NCI-H1105 treated with DMSO at 0.1 percent for 48 hours (cell line): ENCODE results near the gene IFI27L2.

ENCODE experiments used
- DNase-seq: peaks from one replicate; lab custom pipeline; 2025; lab: John Stamatoyannopoulos, UW

Gene IFI27L2

DNA sequence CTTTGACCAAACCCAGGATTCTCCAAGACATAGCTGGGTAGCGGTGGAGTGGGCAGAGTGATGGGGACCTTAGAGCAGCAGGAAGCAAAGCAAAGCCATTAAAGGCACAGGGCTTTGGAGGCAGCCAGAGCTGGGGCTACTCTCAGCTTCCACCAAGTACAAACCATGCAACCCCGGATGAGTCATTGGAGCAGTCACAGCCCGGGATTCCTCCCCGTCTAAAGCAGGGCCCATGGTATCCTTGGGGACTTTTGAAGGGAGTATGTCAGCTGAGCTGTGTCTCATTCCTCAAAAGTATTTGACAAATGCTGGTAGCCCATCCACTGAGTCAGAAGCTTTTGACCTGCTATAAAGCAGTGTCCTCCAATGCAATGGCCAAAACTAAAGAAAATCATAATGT, 28.6 kb downstream of the IFI27L2 start:
- DNase-seq, result no peak

DNA sequence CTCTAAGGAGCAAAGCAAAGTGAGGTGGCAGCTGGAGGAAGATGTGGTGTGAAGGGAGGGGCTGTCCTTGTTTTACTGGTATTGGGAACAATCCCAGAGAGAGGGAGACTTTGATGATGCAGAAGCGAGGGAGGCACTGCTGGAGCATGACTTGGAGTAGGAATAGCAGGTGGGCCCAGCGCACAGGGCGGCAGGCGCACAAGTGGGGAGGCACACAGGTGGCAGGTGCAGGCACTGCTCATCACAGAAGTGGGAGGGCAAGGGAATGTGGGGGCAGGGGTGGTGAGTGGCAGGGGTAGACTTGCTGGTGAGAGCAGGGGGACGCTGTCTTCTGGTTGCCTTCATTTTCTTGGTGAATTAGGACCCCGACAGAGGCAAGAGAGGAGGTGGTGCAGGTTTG, 30.4 kb downstream of the IFI27L2 start:
- no peak for DNase-seq

DNA sequence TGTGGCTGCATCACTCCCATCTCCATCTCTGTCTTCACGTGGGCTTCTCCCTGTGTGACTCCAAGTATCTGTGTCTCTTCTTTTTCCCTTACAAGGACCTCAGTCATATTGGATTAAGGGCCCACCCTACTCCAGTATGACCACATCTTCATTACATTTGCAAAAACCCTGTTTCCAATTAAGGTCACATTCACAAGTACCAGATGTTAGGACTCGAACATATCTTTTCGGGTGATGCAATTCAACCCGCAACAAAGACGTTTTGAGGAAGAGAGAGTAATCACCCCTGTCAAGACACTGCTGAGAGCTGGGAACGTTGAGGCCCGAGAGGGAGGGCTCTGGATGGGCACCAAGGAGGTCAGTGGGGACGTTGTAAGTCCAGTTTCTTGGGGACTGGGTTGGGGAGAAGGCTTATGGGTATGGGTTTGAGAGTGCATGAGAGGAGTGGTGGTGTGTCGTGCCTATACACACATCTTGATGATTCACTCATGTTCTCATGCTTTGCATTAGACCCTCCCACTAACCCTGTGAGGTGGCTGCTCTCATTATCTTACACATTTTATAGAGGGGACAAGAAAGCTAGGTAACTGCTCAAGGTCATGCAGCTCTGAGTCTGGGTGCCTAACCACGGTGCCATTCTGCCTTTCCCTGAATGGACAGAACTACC, 30.9 kb downstream of the IFI27L2 start:
- DNase-seq, result no peak

DNA sequence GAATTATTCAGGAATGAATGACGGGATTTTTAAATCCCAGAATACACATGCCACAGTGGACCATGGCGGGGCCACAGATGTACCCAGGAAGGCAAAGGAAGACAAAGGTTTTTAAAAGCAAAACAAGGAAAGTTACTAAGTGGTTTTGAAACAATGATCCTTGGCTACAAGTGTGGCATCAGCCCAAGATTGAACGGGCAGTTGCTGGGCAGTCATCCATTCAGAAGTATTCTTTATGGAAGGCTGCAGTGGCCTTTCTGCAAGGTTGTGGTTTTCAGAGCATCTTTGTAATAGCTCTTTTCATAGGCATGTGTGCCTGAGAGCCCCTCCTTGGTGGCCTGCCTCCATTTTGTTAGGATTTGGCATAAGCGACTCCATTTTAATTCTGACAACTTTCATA, 32.3 kb downstream of the IFI27L2 start:
- no peak for DNase-seq

DNA sequence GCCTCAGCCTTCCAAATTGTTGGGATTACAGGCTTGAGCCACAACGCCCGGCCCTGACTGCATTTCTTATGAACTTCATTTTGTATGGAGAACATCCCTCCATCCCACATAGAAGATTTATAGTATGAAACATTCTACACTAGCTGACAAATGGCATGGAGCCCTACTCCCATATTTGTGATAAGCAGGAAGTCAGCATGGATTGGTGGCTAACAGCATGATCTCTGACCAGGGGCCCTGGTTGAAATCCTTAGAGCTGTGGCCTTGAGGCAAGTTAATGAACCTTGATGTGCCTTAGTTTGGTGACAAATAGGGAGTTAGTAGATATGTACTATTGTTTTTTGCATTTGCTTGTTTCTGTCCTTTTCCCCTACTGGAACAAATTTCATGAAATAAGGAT, 36.0 kb downstream of the IFI27L2 start:
- DNase-seq, result no peak

DNA sequence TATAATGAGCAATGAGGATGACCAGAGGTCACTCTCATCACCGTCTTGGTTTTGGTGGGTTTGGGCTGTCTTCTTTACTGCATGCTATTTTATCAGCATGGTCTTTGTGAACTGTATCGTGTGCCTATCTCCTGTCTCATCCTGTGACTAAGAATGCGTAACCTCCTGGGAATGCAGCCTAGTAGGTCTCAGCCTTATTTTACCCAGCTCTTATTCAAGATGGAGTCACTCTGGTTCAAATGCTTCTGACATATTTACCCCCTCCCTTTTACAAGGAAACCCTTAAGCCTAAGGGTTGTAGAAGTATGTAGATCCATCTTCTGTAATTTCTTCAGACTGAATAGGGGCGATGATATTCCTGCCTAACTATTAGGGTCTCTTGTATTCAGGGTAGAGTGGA, 39.9 kb downstream of the IFI27L2 start:
- no peak for DNase-seq

DNA sequence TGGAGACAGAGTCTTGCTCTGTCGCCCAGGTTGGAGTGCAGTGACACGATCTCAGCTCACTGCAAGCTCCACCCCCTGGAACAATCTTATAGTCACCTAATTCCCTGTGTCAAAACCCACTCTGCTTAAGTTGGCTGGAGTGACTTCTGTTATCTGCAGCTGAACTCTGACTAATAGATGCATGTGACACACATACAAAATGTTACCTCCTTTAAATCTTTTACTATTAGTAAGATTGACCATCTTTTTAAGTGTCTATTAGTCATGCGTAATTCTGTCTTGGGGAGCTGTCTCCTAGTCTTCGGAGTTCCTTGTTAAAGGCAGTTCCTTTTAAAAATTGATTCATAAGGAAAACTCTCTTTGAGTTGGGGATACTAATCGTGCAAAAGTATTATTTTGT, 40.9 kb downstream of the IFI27L2 start:
- no peak for DNase-seq

DNA sequence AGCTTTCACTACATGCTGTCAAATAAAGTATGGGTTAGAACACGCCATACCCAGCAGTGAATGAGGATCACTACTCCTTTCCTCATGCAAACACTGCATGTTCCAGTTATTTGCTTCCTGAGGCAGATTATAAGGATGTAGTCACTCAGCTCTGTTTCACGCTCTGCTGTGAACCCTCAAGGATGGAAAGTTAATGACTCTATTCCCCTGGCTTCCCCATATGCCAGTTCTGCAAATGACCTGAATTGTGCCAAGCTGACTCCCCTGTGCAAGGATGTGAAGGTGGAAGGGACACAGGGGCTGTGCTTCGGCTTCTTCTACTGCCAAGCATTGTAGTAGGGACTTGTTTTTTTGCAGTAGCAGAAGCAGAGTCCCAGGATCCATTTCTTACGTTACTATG, 41.5 kb downstream of the IFI27L2 start:
- DNase-seq, result no peak

DNA sequence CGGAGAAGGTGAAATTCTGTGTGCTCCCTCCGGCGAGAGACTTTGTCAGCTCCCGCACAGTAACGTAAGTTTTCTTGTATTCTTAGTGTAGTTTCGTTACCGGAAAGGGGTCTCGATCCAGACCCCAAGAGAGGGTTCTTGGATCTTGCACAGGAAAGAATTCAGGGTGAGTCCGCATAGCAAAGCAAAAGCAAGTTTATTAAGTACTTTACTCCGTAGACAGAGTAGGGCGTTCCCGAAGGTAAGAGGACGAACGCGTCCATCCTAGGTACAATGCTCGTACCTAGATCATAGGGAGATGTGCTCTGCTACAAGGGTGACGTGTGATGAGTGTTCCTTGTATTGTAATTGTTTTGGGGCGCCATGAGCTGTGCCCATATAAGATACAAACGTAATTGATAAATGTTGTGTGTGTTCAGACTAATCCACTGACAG, 48.0 kb downstream of the IFI27L2 start:
- DNase-seq, result no peak

DNA sequence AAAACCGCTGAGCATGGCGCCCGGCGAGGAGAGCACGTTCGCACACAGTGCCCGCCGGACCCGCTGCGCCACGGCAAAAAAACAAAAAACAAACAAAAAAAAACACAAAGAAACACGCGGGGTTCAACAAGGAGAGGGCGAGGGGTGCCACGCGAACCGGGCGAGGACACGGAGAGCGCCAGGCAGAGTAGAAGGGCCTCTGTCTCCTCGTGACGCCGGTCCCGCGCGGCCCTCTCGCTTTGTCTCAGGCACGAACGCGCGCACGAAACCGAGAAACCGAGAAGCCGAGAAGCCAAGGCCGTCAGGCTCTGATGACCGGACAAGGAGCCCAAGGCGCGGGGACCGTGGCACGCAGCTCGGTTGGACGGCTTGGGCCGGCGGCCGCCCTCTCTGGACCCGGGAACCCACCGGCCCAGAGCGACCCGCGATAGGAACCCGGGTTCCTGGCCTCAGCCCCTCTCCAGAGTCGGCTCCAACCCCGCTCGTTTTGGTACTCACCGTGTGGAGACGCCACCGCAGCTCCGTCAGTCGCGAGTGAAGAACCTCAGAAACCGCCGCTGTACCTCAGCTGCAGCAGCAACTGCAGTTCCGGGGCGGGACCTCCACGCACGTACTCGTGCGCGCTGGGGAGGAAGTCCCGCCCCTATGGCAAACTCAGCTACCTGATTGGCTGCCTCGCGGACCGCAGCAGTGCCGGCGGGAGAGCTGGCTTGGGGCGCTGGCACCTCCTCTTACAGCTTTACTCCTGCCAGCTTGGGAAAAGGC, 48.6 kb downstream of the IFI27L2 start, which contains the start of the genes DDX24 and IFI27L1:
Gene DDX24, minus strand, starts transcription at position 582 of the 765 bp plus-strand sequence. CDS start 1,460 bp downstream, outside the sequence.
Gene IFI27L1, plus strand, starts transcription at position 690 of the 765 bp plus-strand sequence. CDS start 15,628 bp downstream, outside the sequence.
- peak; percentile 95 for DNase-seq

DNA sequence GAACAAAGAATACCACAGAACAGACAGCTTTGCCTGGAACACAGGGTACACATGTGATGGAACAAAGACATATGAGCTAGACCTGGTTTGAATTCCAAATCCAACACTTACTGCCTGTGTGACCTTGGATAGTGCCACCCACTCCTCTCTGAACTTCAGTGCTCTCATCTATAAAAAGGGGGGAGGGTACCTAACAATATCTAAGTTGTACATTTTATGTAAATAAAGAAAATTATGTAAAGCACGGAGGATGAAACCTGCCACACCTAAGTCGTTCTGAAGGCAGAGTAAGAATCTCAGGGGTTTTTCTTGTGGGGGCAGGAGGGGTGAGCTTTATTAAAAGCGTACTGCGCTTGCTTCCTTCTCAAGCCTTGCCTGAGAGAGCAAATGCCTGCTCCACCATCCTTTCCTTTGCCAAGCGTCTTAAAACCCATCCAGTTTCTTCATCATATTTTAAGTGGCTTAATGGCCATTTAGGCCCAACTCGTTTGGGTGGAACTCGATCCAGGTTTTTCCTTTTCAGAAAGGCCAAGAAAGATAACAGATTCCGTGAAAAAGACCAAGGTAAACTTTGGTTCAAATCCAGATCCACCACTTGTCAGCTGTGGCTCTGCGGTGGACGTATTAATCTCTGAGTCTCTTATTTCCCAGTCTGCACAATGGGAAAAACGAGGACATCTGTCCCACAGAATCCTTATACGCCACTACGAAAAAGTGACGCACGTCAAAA, 49.3 kb downstream of the IFI27L2 start:
- DNase-seq, result no peak

DNA sequence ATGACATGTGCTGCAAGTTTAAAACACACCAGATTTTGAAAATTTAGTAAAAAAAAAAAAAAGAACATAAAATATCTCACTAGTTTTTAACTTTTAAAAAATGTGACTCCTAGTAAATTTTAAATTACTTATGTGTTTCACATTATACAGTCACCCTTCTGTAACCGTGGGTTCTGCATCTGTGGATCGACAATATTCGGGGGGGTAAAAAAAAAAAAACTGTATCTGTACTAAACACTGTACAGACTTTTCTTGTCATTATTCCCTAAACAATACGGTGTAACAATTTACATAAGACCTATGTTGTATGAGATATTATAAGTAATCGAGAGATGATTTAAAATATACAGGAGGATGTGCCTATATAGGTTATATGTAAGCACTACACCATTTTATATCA, 51.6 kb downstream of the IFI27L2 start:
- DNase-seq, result no peak
